Measurements from ENCODE around the gene SKI. TPM values are rescaled to one million over a fixed set of nuclear protein-coding genes. Genes with fewer than 3 reads are reported as not detected.
A peak's percentile ranks its signal among the peaks of the same experiment; 100 is the strongest.

The SKI gene
- total RNA-seq, 2 donors from 2014 or later = 46.2 to 114 TPM

DNA sequence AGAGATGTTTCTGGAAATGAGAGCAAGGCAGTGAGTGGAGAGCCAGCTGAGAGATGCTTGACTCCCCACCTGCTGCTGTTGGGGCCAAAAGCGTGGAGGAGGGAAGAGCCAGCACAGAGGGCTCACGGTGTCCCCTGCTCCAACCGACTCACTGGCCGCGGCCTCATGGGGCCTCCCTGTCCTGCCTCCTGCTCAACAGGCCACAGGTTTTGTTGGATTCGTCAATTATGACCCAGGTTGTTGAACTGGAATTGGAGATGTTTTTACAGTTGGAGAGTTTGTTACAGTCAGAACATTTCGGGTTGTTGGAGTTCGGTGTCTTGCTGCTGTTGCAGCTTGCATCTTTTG, 21.4 kb downstream of the SKI start:
- no peak for TF ChIP-seq POLR2AphosphoS5 (IDR thresholded peaks at IDR 0.05)
- TF ChIP-seq POLR2A (IDR thresholded peaks at IDR 0.05) = no peak
- TF ChIP-seq, protein P1, sequence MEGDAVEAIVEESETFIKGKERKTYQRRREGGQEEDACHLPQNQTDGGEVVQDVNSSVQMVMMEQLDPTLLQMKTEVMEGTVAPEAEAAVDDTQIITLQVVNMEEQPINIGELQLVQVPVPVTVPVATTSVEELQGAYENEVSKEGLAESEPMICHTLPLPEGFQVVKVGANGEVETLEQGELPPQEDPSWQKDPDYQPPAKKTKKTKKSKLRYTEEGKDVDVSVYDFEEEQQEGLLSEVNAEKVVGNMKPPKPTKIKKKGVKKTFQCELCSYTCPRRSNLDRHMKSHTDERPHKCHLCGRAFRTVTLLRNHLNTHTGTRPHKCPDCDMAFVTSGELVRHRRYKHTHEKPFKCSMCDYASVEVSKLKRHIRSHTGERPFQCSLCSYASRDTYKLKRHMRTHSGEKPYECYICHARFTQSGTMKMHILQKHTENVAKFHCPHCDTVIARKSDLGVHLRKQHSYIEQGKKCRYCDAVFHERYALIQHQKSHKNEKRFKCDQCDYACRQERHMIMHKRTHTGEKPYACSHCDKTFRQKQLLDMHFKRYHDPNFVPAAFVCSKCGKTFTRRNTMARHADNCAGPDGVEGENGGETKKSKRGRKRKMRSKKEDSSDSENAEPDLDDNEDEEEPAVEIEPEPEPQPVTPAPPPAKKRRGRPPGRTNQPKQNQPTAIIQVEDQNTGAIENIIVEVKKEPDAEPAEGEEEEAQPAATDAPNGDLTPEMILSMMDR (IDR thresholded peaks at IDR 0.05) = no peak
- no peaks in the 10 kb centered on the region for H3K9me3 ChIP-seq
- intact Hi-C loops (cut with DNase I) = no loop called here
- H3K4me1 ChIP-seq (replicated peaks) = peaks cover 59% of the 10 kb centered on the region
- no peaks in the 10 kb centered on the region for H3K27me3 ChIP-seq (replicated peaks; ENCODE audit: insufficient read depth)
- DNase-seq (ENCODE audit: low spot score) = no peak
- 59% methylated on average over 8 of the region's 8 CpGs for WGBS
- H3K27ac ChIP-seq = peak overlapping the region; percentile 82 to 95
- no peaks in the 10 kb centered on the region for H3K36me3 ChIP-seq
- H3K4me3 ChIP-seq = no peak overlapping the region

DNA sequence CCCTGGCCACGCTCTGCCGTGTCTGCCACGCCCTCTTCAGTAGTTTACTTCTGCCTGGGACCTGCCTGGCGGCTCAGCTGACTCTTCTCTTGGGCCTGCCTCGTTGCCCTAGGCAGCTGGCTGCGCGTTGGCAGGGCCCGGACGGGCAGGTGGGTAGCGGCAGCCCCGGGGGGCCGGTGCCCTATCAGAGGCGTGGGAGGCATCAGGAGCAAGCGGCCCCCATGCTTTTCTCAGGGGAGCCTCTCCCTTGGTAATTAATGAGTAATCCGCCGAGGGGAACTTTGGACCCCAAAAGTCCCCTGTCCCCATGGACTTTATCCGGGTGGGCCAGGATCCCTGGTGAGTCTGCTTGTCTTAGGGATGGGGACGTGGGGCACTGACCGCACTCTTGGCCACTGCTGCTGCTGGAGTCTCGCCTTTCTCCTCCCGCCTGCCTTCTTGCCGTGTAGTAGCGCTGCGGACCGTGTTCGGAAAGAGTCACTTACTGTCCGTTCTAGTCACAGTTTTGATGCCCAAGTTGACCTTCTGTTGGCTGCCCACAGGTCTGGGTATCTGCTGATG, 22.7 kb downstream of the SKI start:
- intact Hi-C loops (cut with DNase I) = no loop called here
- H3K36me3 ChIP-seq = no peaks in the 10 kb centered on the region
- no peaks in the 10 kb centered on the region for H3K9me3 ChIP-seq
- 47% methylated on average over 26 of the region's 27 CpGs for WGBS
- H3K4me3 ChIP-seq = no peak overlapping the region
- peak; percentile 72 for DNase-seq (ENCODE audit: low spot score)
- peaks cover 64% of the 10 kb centered on the region for H3K4me1 ChIP-seq (replicated peaks)
- H3K27ac ChIP-seq = peak overlapping the region; percentile 82 to 95
- TF ChIP-seq POLR2A (IDR thresholded peaks at IDR 0.05) (peak; percentile 26), POLR2AphosphoS5 (IDR thresholded peaks at IDR 0.05) (peak; percentile 54)
- TF ChIP-seq, protein P1 (IDR thresholded peaks at IDR 0.05) = no peak
- H3K27me3 ChIP-seq (replicated peaks; ENCODE audit: insufficient read depth) = no peaks in the 10 kb centered on the region

DNA sequence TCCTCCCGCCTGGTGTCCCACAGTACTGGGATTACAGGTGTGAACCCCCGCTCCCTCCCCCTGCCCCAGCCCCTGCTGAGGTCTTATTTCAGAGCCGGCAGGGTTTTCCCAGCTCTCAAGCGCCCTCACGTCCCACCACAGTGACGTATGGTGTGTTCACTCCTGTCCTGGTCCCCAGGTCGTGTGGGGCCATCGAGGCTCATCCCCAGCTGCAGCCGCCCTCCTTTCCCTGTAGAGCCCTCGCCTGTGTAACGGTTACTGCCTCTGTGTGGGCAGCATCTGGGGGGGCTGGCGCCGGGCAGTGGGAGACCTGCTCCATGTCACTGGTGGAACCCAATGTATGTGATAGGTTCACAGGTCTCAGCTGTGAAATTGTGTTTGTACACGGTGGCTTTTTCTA, 23.2 kb downstream of the SKI start:
- DNase-seq (ENCODE audit: low spot score) = no peak
- WGBS = 44% methylated on average over 13 of the region's 14 CpGs
- H3K27ac ChIP-seq = peak overlapping the region; percentile 82 to 95
- no peaks in the 10 kb centered on the region for H3K27me3 ChIP-seq (replicated peaks; ENCODE audit: insufficient read depth)
- no peak overlapping the region for H3K4me3 ChIP-seq
- no peaks in the 10 kb centered on the region for H3K9me3 ChIP-seq
- peaks cover 62% of the 10 kb centered on the region for H3K4me1 ChIP-seq (replicated peaks)
- intact Hi-C loops (cut with DNase I) = no loop called here
- TF ChIP-seq, protein P1 (IDR thresholded peaks at IDR 0.05) = no peak
- no peak for TF ChIP-seq POLR2A (IDR thresholded peaks at IDR 0.05)
- no peak for TF ChIP-seq POLR2AphosphoS5 (IDR thresholded peaks at IDR 0.05)
- no peaks in the 10 kb centered on the region for H3K36me3 ChIP-seq

DNA sequence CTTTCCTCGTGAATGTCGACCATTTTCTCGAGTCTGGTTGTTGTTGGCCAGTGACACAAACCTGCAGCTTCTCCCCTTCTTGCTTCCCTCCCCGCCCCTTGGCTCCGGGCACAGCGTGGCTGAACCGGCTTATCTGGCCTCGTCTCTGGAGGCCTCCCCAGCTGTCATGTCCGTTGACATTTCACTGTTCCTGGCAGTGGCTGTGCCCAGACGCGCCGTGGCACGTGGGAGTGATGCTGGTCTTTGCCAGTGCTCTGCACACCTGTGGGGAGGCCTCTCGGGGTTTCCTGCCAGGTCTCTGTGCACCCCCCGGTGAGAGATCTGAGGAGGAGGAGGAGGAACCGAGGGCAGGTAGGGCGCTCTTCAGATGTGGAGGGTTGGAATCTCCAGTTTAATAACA, 23.7 kb downstream of the SKI start:
- 16% methylated on average over 17 of the region's 17 CpGs for WGBS
- DNase-seq (ENCODE audit: low spot score) = peak; percentile 95
- peaks cover 61% of the 10 kb centered on the region for H3K4me1 ChIP-seq (replicated peaks)
- no peak overlapping the region for H3K4me3 ChIP-seq
- H3K9me3 ChIP-seq = no peaks in the 10 kb centered on the region
- H3K27ac ChIP-seq = peak overlapping the region; percentile 82 to 95
- TF ChIP-seq POLR2A (IDR thresholded peaks at IDR 0.05) (peak; percentile 24), POLR2AphosphoS5 (IDR thresholded peaks at IDR 0.05) (peak; percentile 98)
- TF ChIP-seq, protein P1 (IDR thresholded peaks at IDR 0.05) = no peak
- H3K36me3 ChIP-seq = no peaks in the 10 kb centered on the region
- intact Hi-C loops (cut with DNase I) = no loop called here
- no peaks in the 10 kb centered on the region for H3K27me3 ChIP-seq (replicated peaks; ENCODE audit: insufficient read depth)

DNA sequence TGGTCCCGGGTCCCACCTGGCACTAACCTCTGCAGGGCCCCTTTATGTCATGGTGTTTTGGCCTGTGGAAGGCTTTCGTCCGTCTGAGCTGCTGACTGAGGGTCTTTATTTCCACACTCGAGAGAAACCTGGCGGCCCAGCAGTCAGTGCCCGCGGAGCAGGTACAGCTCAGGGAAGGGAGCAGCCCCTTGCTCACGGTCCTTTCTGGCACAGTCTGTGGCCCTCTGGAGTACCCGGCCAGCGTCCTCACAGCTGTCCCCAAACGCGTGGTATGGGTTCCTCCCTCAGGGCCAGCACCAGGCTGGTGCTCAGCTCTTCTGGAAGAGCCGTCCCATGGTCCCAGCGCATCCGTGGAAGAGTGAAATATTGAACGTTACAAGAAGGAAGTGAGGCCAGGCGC, 24.3 kb downstream of the SKI start:
- intact Hi-C loops (cut with DNase I) = no loop called here
- Histone ChIP-seq H3K27ac (peak overlapping the region; percentile 36 to 95), H3K4me1 (replicated peaks) (peaks cover 61% of the 10 kb centered on the region), H3K36me3 (no peaks in the 10 kb centered on the region), H3K27me3 (replicated peaks; ENCODE audit: insufficient read depth) (no peaks in the 10 kb centered on the region), H3K4me3 (no peak overlapping the region), H3K9me3 (no peaks in the 10 kb centered on the region)
- no peak for DNase-seq (ENCODE audit: low spot score)
- 57% methylated on average over 17 of the region's 17 CpGs for WGBS
- TF ChIP-seq, protein P1 (IDR thresholded peaks at IDR 0.05) = no peak
- TF ChIP-seq POLR2A (IDR thresholded peaks at IDR 0.05) = no peak
- no peak for TF ChIP-seq POLR2AphosphoS5 (IDR thresholded peaks at IDR 0.05)

All from prostate gland (tissue), 2 donors.